Uterus (tissue), 2 donors: Measurements from ENCODE around the gene APOC4.

Experiments used
- CTCF ChIP-seq, 4 experiments: fragments of 200-600 bp in 2 of 4; fragments of 450-650 bp in 2 of 4; sonication (generic) in 2 of 4; IDR thresholded peaks; one replicate each; pipeline ENCODE4 v1.5.1; 2016 to 2019; ENCODE audit warnings: antibody characterized with exemption in 4 of 4, mild to moderate bottlenecking in 2 of 4, moderate library complexity in 1 of 4
- POLR2A ChIP-seq, 2 donors: fragments of 450-650 bp; IDR thresholded peaks; one replicate each; pipeline ENCODE4 v1.6.1; 2016; ENCODE audit warnings: antibody characterized with exemption in 2 of 2, mild to moderate bottlenecking in 1 of 2, moderate library complexity in 1 of 2

DNA sequence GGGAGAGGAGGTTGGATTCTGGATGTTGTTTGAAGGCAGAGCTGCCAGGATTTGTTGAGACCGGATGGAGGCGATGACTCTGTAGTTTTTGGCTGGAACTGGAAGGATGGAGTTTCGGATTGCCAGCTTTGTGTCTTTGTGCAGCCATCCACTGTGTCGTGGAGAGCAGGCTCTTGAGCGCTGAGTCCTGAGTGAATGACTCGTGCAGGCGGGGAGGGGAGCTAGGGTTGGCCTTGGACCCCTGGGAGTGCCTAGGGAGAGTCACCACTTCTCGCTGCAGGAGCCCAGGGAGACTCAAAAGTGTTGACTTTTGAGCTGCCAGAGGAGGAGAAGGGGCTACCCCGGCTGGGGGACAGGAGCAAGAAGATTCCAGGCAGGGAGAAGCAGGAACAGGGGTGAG lies 47.1 kb upstream of the APOC4 start:
- TF ChIP-seq POLR2A (IDR thresholded peaks at IDR 0.05) (no peak), CTCF (IDR thresholded peaks at IDR 0.05) (no peak)
